Erythroblast (primary cell): Measurements from ENCODE around the gene PLEKHG3.

Source experiments
- GATA1 ChIP-seq: IDR thresholded peaks from 2 replicates; pipeline ENCODE4 v1.6.1; 2011; ENCODE audit warnings: low read depth, mild to moderate bottlenecking, control low read depth, low read length, moderate library complexity
- POLR2A ChIP-seq: IDR thresholded peaks from 2 replicates; pipeline ENCODE4 v1.6.1; 2011; ENCODE audit warnings: mild to moderate bottlenecking, low read length

- TF ChIP-seq POLR2A (no peak), GATA1 (no peak)
Measured at GRCh38 chr14:64730681-64731080, 26.5 kb downstream of the PLEKHG3 start.
